ENCODE results near the gene F2RL1. TPM values are rescaled to one million over a fixed set of nuclear protein-coding genes. Genes with fewer than 3 reads are reported as not detected.
A peak's percentile ranks its signal among the peaks of the same experiment; 100 is the strongest.

The F2RL1 gene
- total and polyA plus RNA-seq, 2 of the 13 experiments (the other 11 are each of a cell fraction or from before 2014, with no cell fraction given) = 9.9 to 23.0 TPM

DNA sequence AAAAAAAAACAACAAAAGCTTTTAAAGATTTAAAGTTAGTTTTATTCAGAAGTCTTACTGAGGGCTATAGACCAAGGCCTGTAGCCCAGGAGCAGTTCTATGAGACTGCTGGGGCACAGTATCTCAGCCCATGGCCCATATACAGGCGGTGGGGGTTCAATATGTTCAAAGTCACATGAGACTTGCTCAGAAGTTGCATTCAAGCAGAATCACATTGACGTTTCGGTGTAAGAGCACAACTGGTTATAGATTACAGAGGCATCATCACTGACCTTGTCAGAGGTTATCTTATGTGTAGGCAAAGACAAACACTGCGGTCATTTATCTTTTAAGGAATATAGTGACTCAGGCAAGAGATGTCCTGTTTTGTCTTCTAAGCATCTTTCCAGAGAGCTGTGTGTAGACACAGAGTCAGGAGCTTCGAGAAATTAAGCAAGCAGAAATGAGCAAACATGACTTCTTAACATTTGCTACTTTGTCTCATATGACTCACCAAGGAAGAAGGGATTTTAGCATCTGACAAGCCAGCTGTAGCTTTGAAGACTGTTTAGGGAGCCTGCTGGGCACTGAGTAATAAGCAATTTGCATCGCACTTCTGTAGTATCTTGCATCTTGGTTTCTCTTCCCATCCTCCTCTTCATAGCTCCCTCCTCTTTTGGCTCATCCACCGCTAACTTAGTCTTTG is 12.9 kb upstream of the F2RL1 start (continued):
- TF ChIP-seq, protein P1, sequence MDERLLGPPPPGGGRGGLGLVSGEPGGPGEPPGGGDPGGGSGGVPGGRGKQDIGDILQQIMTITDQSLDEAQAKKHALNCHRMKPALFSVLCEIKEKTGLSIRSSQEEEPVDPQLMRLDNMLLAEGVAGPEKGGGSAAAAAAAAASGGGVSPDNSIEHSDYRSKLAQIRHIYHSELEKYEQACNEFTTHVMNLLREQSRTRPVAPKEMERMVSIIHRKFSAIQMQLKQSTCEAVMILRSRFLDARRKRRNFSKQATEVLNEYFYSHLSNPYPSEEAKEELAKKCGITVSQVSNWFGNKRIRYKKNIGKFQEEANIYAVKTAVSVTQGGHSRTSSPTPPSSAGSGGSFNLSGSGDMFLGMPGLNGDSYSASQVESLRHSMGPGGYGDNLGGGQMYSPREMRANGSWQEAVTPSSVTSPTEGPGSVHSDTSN (CRISPR knock-in tag; IDR thresholded peaks at IDR 0.05) = no peak
- TF ChIP-seq ZNF549 (CRISPR knock-in tag; IDR thresholded peaks at IDR 0.05) = no peak
- no peak for TF ChIP-seq NKX3-1 (CRISPR knock-in tag; IDR thresholded peaks at IDR 0.05)
- no peak for TF ChIP-seq TGIF2 (CRISPR knock-in tag; IDR thresholded peaks at IDR 0.05)
- no peak for TF ChIP-seq ZMAT3 (CRISPR knock-in tag; conservative IDR thresholded peaks at IDR 0.05)
- no peak for TF ChIP-seq SAFB2 (CRISPR knock-in tag; IDR thresholded peaks at IDR 0.05; ENCODE audit: borderline replicate concordance, low read depth)
- TF ChIP-seq MAFF (IDR thresholded peaks at IDR 0.05; ENCODE audit: low read depth, low read length) = peak; percentile 39; the same call in 1 of the 2 replicates
- TF ChIP-seq, protein P2, sequence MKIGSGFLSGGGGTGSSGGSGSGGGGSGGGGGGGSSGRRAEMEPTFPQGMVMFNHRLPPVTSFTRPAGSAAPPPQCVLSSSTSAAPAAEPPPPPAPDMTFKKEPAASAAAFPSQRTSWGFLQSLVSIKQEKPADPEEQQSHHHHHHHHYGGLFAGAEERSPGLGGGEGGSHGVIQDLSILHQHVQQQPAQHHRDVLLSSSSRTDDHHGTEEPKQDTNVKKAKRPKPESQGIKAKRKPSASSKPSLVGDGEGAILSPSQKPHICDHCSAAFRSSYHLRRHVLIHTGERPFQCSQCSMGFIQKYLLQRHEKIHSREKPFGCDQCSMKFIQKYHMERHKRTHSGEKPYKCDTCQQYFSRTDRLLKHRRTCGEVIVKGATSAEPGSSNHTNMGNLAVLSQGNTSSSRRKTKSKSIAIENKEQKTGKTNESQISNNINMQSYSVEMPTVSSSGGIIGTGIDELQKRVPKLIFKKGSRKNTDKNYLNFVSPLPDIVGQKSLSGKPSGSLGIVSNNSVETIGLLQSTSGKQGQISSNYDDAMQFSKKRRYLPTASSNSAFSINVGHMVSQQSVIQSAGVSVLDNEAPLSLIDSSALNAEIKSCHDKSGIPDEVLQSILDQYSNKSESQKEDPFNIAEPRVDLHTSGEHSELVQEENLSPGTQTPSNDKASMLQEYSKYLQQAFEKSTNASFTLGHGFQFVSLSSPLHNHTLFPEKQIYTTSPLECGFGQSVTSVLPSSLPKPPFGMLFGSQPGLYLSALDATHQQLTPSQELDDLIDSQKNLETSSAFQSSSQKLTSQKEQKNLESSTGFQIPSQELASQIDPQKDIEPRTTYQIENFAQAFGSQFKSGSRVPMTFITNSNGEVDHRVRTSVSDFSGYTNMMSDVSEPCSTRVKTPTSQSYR (CRISPR knock-in tag; IDR thresholded peaks at IDR 0.05; ENCODE audit: borderline replicate concordance) = no peak
- TF ChIP-seq, protein P3, sequence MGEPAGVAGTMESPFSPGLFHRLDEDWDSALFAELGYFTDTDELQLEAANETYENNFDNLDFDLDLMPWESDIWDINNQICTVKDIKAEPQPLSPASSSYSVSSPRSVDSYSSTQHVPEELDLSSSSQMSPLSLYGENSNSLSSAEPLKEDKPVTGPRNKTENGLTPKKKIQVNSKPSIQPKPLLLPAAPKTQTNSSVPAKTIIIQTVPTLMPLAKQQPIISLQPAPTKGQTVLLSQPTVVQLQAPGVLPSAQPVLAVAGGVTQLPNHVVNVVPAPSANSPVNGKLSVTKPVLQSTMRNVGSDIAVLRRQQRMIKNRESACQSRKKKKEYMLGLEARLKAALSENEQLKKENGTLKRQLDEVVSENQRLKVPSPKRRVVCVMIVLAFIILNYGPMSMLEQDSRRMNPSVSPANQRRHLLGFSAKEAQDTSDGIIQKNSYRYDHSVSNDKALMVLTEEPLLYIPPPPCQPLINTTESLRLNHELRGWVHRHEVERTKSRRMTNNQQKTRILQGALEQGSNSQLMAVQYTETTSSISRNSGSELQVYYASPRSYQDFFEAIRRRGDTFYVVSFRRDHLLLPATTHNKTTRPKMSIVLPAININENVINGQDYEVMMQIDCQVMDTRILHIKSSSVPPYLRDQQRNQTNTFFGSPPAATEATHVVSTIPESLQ (CRISPR knock-in tag; conservative IDR thresholded peaks at IDR 0.05) = no peak
- TF ChIP-seq HIVEP1 (CRISPR knock-in tag; IDR thresholded peaks at IDR 0.05) = no peak
- no peak for TF ChIP-seq ZNF143 (CRISPR knock-in tag; IDR thresholded peaks at IDR 0.05)
- TF ChIP-seq MTF1 (CRISPR knock-in tag; IDR thresholded peaks at IDR 0.05) = no peak
- TF ChIP-seq ZNF737 (CRISPR knock-in tag; IDR thresholded peaks at IDR 0.05; ENCODE audit: borderline replicate concordance) = no peak
- TF ChIP-seq ZNF256 (CRISPR knock-in tag; conservative IDR thresholded peaks at IDR 0.05) = no peak
- no peak for TF ChIP-seq HNRNPL (IDR thresholded peaks at IDR 0.05; ENCODE audit: low read depth, low read length)
- no peak for TF ChIP-seq ATAD3A (CRISPR knock-in tag; IDR thresholded peaks at IDR 0.05)
- TF ChIP-seq, protein P4, sequence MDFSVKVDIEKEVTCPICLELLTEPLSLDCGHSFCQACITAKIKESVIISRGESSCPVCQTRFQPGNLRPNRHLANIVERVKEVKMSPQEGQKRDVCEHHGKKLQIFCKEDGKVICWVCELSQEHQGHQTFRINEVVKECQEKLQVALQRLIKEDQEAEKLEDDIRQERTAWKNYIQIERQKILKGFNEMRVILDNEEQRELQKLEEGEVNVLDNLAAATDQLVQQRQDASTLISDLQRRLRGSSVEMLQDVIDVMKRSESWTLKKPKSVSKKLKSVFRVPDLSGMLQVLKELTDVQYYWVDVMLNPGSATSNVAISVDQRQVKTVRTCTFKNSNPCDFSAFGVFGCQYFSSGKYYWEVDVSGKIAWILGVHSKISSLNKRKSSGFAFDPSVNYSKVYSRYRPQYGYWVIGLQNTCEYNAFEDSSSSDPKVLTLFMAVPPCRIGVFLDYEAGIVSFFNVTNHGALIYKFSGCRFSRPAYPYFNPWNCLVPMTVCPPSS (IDR thresholded peaks at IDR 0.05) = no peak
- no peak for TF ChIP-seq ZSCAN29 (CRISPR knock-in tag; conservative IDR thresholded peaks at IDR 0.05)
- TF ChIP-seq ZNF12 (CRISPR knock-in tag; IDR thresholded peaks at IDR 0.05) = no peak
- no peak for TF ChIP-seq RAD21 (CRISPR knock-in tag; IDR thresholded peaks at IDR 0.05)
- no peak for TF ChIP-seq JUND (CRISPR knock-in tag; IDR thresholded peaks at IDR 0.05)
- TF ChIP-seq JUNB (CRISPR knock-in tag; IDR thresholded peaks at IDR 0.05; ENCODE audit: borderline replicate concordance) = peak; percentile 33; the same call in 1 of the 2 replicates
- no peak for TF ChIP-seq SNAPC2 (CRISPR knock-in tag; IDR thresholded peaks at IDR 0.05)
- TF ChIP-seq TSC22D2 (CRISPR knock-in tag; IDR thresholded peaks at IDR 0.05; ENCODE audit: borderline replicate concordance) = no peak

Measured in HepG2 (cell line).